ENCODE measurements around the gene KCNH1. TPM values are rescaled to one million over a fixed set of nuclear protein-coding genes. Genes with fewer than 3 reads are reported as not detected.

KCNH1 gene
- total RNA-seq, 1 experiment from 2014 or later = not detected

DNA sequence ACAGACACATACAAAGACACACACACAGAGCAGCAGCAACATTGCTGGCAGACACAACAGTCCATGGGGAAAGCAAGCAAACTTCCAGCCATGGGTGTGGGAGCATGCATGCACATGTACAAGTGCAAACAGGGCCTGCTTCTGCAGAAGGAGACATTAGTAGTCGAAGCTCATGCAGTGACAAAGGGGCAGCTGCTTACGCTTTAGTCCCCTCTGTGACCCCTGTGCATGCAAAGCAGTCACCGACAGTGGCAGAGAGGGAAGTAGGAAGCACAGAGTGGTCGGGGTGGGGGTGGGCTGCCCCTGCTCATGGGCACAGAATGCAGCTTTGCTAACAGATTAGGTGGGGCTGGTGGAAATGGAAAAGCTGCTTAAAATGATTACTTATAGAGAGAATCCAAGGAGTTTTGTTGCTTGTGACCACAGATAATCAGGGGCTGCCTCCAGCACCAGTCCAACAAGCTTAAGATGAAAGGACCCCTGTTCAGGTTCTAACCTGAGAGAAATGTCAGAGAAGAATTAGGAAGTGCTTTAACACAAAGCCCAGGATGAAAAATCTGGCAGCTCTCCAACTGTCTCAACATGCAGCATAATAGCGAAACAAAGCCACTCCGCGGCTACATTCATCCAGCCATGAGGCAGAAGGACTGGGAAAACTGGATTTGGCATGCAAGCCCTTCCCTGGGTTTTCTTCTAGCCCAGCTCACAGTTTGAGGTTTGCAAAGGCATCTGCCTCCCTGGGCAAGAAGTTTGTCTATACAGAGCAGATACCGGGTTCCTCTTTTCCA is 378.9 kb downstream of the KCNH1 start:
- ATAC-seq = no peak
- H3K36me3 ChIP-seq (ENCODE audit: control insufficient read depth in 1 of 2, insufficient read depth in 2 of 2, low read length in 2 of 2) = no peaks in the 10 kb centered on the region
- no peaks in the 10 kb centered on the region for H3K79me2 ChIP-seq (ENCODE audit: insufficient read depth, low read length)
- POLR2A ChIA-PET = no interaction called here
- CTCF ChIA-PET = no interaction called here
- TF ChIP-seq CBX3 (IDR thresholded peaks at IDR 0.05; ENCODE audit: low read depth) (no peak), SIN3A (IDR thresholded peaks at IDR 0.05; ENCODE audit: low read depth) (no peak), RAD21 (IDR thresholded peaks at IDR 0.05; ENCODE audit: low read depth) (no peak), ZNF274 (IDR thresholded peaks at IDR 0.05; ENCODE audit: low read depth, low read length) (no peak)
- TF ChIP-seq, protein P1, sequence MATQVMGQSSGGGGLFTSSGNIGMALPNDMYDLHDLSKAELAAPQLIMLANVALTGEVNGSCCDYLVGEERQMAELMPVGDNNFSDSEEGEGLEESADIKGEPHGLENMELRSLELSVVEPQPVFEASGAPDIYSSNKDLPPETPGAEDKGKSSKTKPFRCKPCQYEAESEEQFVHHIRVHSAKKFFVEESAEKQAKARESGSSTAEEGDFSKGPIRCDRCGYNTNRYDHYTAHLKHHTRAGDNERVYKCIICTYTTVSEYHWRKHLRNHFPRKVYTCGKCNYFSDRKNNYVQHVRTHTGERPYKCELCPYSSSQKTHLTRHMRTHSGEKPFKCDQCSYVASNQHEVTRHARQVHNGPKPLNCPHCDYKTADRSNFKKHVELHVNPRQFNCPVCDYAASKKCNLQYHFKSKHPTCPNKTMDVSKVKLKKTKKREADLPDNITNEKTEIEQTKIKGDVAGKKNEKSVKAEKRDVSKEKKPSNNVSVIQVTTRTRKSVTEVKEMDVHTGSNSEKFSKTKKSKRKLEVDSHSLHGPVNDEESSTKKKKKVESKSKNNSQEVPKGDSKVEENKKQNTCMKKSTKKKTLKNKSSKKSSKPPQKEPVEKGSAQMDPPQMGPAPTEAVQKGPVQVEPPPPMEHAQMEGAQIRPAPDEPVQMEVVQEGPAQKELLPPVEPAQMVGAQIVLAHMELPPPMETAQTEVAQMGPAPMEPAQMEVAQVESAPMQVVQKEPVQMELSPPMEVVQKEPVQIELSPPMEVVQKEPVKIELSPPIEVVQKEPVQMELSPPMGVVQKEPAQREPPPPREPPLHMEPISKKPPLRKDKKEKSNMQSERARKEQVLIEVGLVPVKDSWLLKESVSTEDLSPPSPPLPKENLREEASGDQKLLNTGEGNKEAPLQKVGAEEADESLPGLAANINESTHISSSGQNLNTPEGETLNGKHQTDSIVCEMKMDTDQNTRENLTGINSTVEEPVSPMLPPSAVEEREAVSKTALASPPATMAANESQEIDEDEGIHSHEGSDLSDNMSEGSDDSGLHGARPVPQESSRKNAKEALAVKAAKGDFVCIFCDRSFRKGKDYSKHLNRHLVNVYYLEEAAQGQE (IDR thresholded peaks at IDR 0.05; ENCODE audit: low read depth) = no peak
- no TSS peak for BruUV-seq (replicated peaks)
- intact Hi-C loops (cut with micrococcal nuclease) = no loop called here
- H3K9me2 ChIP-seq (ENCODE audit: insufficient read depth) = no peaks in the 10 kb centered on the region
- H3K4me3 ChIP-seq (replicated peaks in 1 of 2; ENCODE audit: low read depth in 1 of 2, low read length in 2 of 2) = no peak overlapping the region
- no peak overlapping the region for H3K27ac ChIP-seq (ENCODE audit: low read depth, low read length)
- H3K4me2 ChIP-seq (ENCODE audit: low read length) = no peak overlapping the region
- H3K9ac ChIP-seq (ENCODE audit: low read length) = no peak overlapping the region
- no peaks in the 10 kb centered on the region for H3K4me1 ChIP-seq (ENCODE audit: control insufficient read depth in 1 of 2, insufficient read depth in 2 of 2, low read length in 2 of 2)
- RAD21 ChIA-PET (ENCODE audit: low non-redundant PET in 1 of 2, low total read pairs in 2 of 2, uncharacterized antibody in 2 of 2, unreplicated experiment in 2 of 2) = no interaction called here
- H4K20me1 ChIP-seq (ENCODE audit: insufficient read depth) = no peaks in the 10 kb centered on the region
- no peaks in the 10 kb centered on the region for H3K9me3 ChIP-seq (ENCODE audit: control insufficient read depth in 1 of 2, insufficient read depth in 1 of 2, low read depth in 1 of 2, low read length in 2 of 2)
- H2AFZ ChIP-seq (ENCODE audit: low read depth, low read length, poor library complexity, severe bottlenecking) = no peak overlapping the region
- peaks cover 14% of the 10 kb centered on the region; the same call in 1 of the 2 replicates for H3K27me3 ChIP-seq (ENCODE audit: insufficient read depth, low read length)
- no peak for DNase-seq (ENCODE audit: low read depth, low spot score)

All from HCT116 (cell line).